WTC11 (cell line): Measurements from ENCODE around the gene TMEM120B. TPM values are rescaled to one million over a fixed set of nuclear protein-coding genes. Genes with fewer than 3 reads are reported as not detected.

Source experiments
- ATAC-seq: fragments of 200-7000 bp; cut with Tn5 transposase; 2 replicates; pipeline ENCODE4 v1.10.0; 2021; ENCODE audit warnings: mild to moderate bottlenecking, moderate library complexity
- CTCF ChIA-PET: fragments of 300-600 bp; sonication (Branson Sonifier 250); formaldehyde crosslinking; loops from one replicate; lab custom pipeline; 2021; ENCODE audit warnings: antibody characterized with exemption; lab: Charles Lee
- POLR2A ChIA-PET: fragments of 350-600 bp; sonication (Branson Sonifier 250); formaldehyde crosslinking; loops from one replicate; lab custom pipeline; 2021; ENCODE audit warnings: antibody characterized with exemption; lab: Charles Lee
- DNase-seq: peaks from one replicate; pipeline ENCODE4 v3.0.0; 2021; ENCODE audit warnings: low spot score
- H3K27ac Mint-ChIP-seq: 2 replicates; pipeline ENCODE4 v1.8.0; 2021; ENCODE audit warnings: mixed read lengths
- H3K27me3 Mint-ChIP-seq: 2 replicates; pipeline ENCODE4 v1.8.0; 2021; ENCODE audit warnings: low read depth, mild to moderate bottlenecking, moderate library complexity, mixed read lengths
- H3K36me3 Mint-ChIP-seq: 2 replicates; pipeline ENCODE4 v1.8.0; 2021; ENCODE audit warnings: mixed read lengths
- H3K4me1 Mint-ChIP-seq: 2 replicates; pipeline ENCODE4 v1.8.0; 2022; ENCODE audit warnings: mixed read lengths
- H3K4me3 Mint-ChIP-seq: 2 replicates; pipeline ENCODE4 v1.8.0; 2021; ENCODE audit warnings: mild to moderate bottlenecking, moderate library complexity, mixed read lengths
- H3K9me3 Mint-ChIP-seq: 2 replicates; pipeline ENCODE4 v1.8.0; 2021; ENCODE audit warnings: mixed read lengths
- CREB1 ChIP-seq: sonication (generic); formaldehyde crosslinking; IDR thresholded peaks from 2 replicates; pipeline ENCODE4 v1.8.0; 2023; ENCODE audit warnings: mild to moderate bottlenecking, missing genetic modification reagents
- ERG ChIP-seq: fragments of 250-450 bp; sonication (Bioruptor Pico); IDR thresholded peaks from 2 replicates; pipeline ENCODE4 v1.8.0; 2021; ENCODE audit warnings: mild to moderate bottlenecking
- ESRRA ChIP-seq: sonication (generic); formaldehyde crosslinking; IDR thresholded peaks from 2 replicates; pipeline ENCODE4 v1.8.1; 2022; ENCODE audit warnings: mild to moderate bottlenecking, missing genetic modification reagents, borderline replicate concordance
- FOXP1 ChIP-seq: sonication (generic); formaldehyde crosslinking; IDR thresholded peaks from 2 replicates; pipeline ENCODE4 v1.8.0; 2022; ENCODE audit warnings: missing genetic modification reagents, mild to moderate bottlenecking, moderate library complexity, borderline replicate concordance
- GRHL2 ChIP-seq: fragments of 250-450 bp; sonication (Bioruptor Pico); IDR thresholded peaks from 2 replicates; pipeline ENCODE4 v1.8.0; 2022; ENCODE audit warnings: mild to moderate bottlenecking, moderate library complexity; ENCODE audit not compliant: insufficient replicate concordance, severe bottlenecking
- HMGA2 ChIP-seq: fragments of 250-450 bp; sonication (Bioruptor Pico); IDR thresholded peaks from 2 replicates; pipeline ENCODE4 v1.4.0; 2021; ENCODE audit warnings: mild to moderate bottlenecking, moderate library complexity
- IRF1 ChIP-seq: sonication (generic); formaldehyde crosslinking; IDR thresholded peaks from 2 replicates; pipeline ENCODE4 v1.8.0; 2023; ENCODE audit warnings: missing genetic modification reagents
- MXD4 ChIP-seq: fragments of 250-450 bp; sonication (Bioruptor Pico); IDR thresholded peaks from 2 replicates; pipeline ENCODE4 v1.8.0; 2021; ENCODE audit warnings: mild to moderate bottlenecking, moderate library complexity, borderline replicate concordance
- MYBL2 ChIP-seq: sonication (generic); formaldehyde crosslinking; IDR thresholded peaks from 2 replicates; pipeline ENCODE4 v1.8.1; 2023; ENCODE audit warnings: mild to moderate bottlenecking, moderate library complexity, missing genetic modification reagents
- NFE2L1 ChIP-seq: sonication (generic); formaldehyde crosslinking; IDR thresholded peaks from 2 replicates; pipeline ENCODE4 v1.8.1; 2023; ENCODE audit warnings: missing genetic modification reagents
- PREB ChIP-seq: sonication (generic); formaldehyde crosslinking; IDR thresholded peaks from 2 replicates; pipeline ENCODE4 v1.8.1; 2022; ENCODE audit warnings: mild to moderate bottlenecking, missing genetic modification reagents, moderate library complexity, borderline replicate concordance
- SP1 ChIP-seq: sonication (generic); formaldehyde crosslinking; conservative IDR thresholded peaks from 2 replicates; pipeline ENCODE4 v1.8.1; 2022; ENCODE audit warnings: missing genetic modification reagents
- ZNF671 ChIP-seq: fragments of 250-450 bp; sonication (Bioruptor Pico); IDR thresholded peaks from 2 replicates; pipeline ENCODE4 v1.8.0; 2021; ENCODE audit warnings: mild to moderate bottlenecking
- ZSCAN18 ChIP-seq: fragments of 250-450 bp; sonication (Bioruptor Pico); IDR thresholded peaks from 2 replicates; pipeline ENCODE4 v2.1.2; 2022; ENCODE audit warnings: mild to moderate bottlenecking, moderate library complexity
- total RNA-seq: library from RNA; stranded (reverse); gene quantifications from 3 replicates; pipeline ENCODE4 v1.2.3, GENCODE V29; 2021
- TF ChIP-seq, protein P1 (sequence below): sonication (generic); formaldehyde crosslinking; conservative IDR thresholded peaks from 2 replicates; pipeline ENCODE4 v1.8.1; 2023; ENCODE audit warnings: mild to moderate bottlenecking, low read depth, missing genetic modification reagents, moderate library complexity
- TF ChIP-seq, protein P2 (sequence below): sonication (generic); formaldehyde crosslinking; IDR thresholded peaks from 2 replicates; pipeline ENCODE4 v1.8.0; 2022; ENCODE audit warnings: mild to moderate bottlenecking, missing genetic modification reagents
- TF ChIP-seq, protein P3 (sequence below): sonication (generic); formaldehyde crosslinking; IDR thresholded peaks from 2 replicates; pipeline ENCODE4 v1.8.1; 2023; ENCODE audit warnings: mild to moderate bottlenecking, missing genetic modification reagents

Gene TMEM120B
- total RNA-seq, 1 experiment from 2014 or later, result 36.9 TPM

DNA sequence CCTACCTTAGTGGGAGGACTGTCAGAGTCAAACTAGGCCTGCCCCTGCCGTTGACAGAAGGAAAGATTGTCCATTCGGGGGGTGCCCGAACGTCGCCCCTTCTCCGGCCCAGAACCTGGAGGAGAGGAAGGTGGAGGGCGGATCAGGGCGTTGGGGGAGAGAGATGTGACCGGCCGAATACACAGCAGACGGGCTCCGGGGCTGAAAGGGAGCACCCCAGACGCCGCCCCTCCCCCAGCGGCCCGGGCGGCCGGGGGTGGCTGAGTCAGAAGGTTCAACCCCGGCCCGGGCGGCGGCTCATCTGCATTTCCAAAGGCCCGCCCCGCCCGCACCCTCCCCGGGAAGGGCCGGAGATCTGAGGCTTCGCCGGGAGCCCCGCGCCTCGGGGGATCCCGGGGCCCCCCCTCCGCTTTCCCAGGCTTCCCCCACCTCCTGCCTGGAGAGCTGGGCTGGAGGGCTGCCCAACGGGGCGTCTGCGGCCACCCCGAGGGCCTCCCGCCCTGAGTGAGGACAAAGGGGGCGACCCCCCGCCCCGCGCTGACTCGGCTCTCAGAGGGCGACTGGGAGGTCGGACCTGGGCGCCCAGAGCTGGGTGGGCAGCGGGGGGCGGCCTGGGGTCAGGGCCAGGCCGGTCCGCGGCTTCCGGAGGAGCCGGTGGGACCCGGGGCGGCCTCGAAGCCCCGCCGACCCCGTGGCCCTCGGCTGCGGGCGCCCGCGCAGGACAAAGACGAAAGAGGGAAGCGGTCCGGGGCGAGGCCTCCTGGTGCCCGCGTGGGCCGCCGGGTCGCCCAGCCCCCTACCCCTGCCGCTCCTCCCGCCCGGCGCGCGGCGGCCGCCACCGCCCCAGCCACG, 87.5 kb downstream of the TMEM120B start (continued):
- TF ChIP-seq ZSCAN18 (CRISPR knock-in tag) (no peak), CREB1 (CRISPR knock-in tag) (no peak), FOXP1 (no peak), HMGA2 (CRISPR knock-in tag) (no peak)
- TF ChIP-seq, protein P1, sequence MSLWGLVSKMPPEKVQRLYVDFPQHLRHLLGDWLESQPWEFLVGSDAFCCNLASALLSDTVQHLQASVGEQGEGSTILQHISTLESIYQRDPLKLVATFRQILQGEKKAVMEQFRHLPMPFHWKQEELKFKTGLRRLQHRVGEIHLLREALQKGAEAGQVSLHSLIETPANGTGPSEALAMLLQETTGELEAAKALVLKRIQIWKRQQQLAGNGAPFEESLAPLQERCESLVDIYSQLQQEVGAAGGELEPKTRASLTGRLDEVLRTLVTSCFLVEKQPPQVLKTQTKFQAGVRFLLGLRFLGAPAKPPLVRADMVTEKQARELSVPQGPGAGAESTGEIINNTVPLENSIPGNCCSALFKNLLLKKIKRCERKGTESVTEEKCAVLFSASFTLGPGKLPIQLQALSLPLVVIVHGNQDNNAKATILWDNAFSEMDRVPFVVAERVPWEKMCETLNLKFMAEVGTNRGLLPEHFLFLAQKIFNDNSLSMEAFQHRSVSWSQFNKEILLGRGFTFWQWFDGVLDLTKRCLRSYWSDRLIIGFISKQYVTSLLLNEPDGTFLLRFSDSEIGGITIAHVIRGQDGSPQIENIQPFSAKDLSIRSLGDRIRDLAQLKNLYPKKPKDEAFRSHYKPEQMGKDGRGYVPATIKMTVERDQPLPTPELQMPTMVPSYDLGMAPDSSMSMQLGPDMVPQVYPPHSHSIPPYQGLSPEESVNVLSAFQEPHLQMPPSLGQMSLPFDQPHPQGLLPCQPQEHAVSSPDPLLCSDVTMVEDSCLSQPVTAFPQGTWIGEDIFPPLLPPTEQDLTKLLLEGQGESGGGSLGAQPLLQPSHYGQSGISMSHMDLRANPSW (CRISPR knock-in tag), result no peak
- TF ChIP-seq, protein P2, sequence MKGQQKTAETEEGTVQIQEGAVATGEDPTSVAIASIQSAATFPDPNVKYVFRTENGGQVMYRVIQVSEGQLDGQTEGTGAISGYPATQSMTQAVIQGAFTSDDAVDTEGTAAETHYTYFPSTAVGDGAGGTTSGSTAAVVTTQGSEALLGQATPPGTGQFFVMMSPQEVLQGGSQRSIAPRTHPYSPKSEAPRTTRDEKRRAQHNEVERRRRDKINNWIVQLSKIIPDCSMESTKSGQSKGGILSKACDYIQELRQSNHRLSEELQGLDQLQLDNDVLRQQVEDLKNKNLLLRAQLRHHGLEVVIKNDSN (CRISPR knock-in tag), result peak; percentile 11; the same call in 1 of the 2 replicates

- POLR2A ChIA-PET, result interaction anchor here (0.6 to 11.7 kb wide), 7 partner anchors 7 to 224 kb away, joined by 3 to 161 read pairs (median 5); partner anchors contain the start of gene RHOF
- ATAC-seq (no peak), DNase-seq (peak; percentile 73)
- peak overlapping the region; percentile 79 for H3K4me3 Mint-ChIP-seq
- peak overlapping the region; percentile 100 for H3K27ac Mint-ChIP-seq
- H3K9me3 Mint-ChIP-seq, result no peaks in the 10 kb centered on the region
- TF ChIP-seq IRF1 (CRISPR knock-in tag) (peak; percentile 45; the same call in 1 of the 2 replicates), ESRRA (CRISPR knock-in tag) (peak; percentile 17; the same call in 1 of the 2 replicates), GRHL2 (CRISPR knock-in tag) (no peak), MYBL2 (CRISPR knock-in tag) (0 out of 2 replicates have a peak, but pooled peaks have one; percentile 42), SP1 (CRISPR knock-in tag) (no peak), MXD4 (CRISPR knock-in tag) (no peak), ERG (0 out of 2 replicates have a peak, but pooled peaks have one; percentile 14), FOXP1 (no peak), NFE2L1 (CRISPR knock-in tag) (peak; percentile 97), ZNF671 (peak; percentile 51; the same call in 1 of the 2 replicates), PREB (CRISPR knock-in tag) (peak; percentile 20; the same call in 1 of the 2 replicates)
- TF ChIP-seq, protein P3, sequence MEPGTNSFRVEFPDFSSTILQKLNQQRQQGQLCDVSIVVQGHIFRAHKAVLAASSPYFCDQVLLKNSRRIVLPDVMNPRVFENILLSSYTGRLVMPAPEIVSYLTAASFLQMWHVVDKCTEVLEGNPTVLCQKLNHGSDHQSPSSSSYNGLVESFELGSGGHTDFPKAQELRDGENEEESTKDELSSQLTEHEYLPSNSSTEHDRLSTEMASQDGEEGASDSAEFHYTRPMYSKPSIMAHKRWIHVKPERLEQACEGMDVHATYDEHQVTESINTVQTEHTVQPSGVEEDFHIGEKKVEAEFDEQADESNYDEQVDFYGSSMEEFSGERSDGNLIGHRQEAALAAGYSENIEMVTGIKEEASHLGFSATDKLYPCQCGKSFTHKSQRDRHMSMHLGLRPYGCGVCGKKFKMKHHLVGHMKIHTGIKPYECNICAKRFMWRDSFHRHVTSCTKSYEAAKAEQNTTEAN (CRISPR knock-in tag), result no peak
- TF ChIP-seq, all 79 proteins: peak for 7
- CTCF ChIA-PET, result interaction anchor here (0.9 to 12.5 kb wide), 4 partner anchors 6 to 118 kb away, joined by 3 to 532 read pairs (median 6); partner anchors contain the start of genes CFAP251, PSMD9 and SETD1B
- H3K4me1 Mint-ChIP-seq, result peaks cover 41% of the 10 kb centered on the region
- H3K36me3 Mint-ChIP-seq, result peaks cover 11% of the 10 kb centered on the region
- no peaks in the 10 kb centered on the region for H3K27me3 Mint-ChIP-seq
Measured at GRCh38 chr12:121800694-121801594, 88.4 kb downstream of the TMEM120B start.
